Measurements from ENCODE around the gene FADS1. TPM values are rescaled to one million over a fixed set of nuclear protein-coding genes. Genes with fewer than 3 reads are reported as not detected.
A peak's percentile ranks its signal among the peaks of the same experiment; 100 is the strongest.

Gene FADS1
- total RNA-seq, 1 experiment from 2014 or later, result 55.0 TPM

DNA sequence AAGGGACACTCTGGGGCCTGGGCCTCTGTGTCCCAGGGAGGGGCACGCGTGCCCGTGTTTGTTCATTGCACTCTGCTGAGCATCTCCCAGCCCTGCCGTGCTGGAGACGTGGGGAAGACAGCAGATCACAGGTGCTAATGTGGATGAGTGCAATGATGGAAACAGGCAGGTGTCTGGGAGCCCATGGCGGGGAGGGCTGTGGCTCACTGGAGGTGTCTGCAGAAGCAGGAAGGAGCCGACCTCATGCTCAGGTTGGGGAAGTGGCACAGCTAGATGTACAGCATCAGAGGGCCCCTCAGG lies 32.3 kb downstream of the FADS1 start:
- no peak for DNase-seq (ENCODE audit: low read depth)
- in situ Hi-C loops (cut with HindIII; ENCODE audit: low pct_unique_long_range_greater_than_20kb, low sequenced_read_pairs), result no loop called here

DNA sequence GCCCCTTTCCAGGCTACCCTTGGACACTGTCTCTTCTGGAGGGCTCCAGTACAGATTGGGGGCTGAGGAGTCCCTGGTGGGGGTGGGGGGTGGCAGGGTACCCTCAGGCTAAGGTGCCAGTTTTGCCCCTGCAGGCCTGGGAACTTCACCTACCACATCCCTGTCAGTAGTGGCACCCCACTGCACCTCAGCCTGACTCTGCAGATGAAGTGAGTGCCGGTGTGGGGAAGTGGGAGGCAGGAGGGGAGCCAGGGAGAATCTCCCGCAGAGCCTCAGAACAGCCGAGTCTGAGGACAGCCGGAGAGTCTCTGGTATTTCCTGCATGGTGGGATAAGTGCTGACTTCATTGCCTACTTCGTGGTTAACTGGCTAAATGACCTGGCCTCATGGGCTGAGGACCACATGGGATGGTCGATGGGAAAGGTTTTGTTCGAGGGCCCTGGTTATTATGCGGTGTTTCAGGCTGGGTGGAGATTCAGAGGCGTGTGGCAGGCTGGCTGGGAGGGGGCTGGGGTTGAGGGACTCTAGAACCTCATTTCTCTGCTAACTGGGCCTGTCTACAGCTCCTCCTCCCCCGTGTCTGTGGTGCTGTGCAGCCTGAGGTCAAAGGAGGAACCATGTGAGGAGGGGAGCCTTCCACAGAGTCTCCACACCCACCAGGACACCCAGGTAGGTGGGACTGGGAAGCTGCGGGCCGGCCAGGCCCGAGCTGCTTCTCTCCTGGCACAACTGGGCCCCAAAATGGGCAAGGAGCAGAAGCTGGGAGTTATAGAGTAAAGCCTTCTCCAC lies 32.9 kb downstream of the FADS1 start:
- in situ Hi-C loops (cut with HindIII; ENCODE audit: low pct_unique_long_range_greater_than_20kb, low sequenced_read_pairs), result no loop called here
- no peak for DNase-seq (ENCODE audit: low read depth)

DNA sequence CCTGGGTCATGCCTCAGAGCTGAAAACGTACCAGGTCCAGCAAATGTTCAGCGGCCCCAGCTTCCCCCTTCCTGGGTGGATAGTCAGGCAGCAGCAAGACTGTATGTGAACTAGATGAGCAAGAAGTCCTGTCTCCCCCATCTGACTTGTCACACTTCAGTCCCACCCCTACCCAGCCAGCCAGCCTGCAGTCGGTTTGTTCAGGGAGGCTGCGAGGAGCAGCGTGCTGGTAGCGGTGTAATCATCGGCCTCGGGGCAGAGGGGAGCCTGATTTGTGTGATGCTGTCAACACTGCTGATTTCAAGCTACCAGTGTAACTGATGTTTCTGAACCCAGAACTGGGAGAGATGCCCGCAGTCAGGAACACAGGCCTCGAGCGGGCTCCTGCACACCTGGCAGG lies 34.0 kb downstream of the FADS1 start:
- no peak for DNase-seq (ENCODE audit: low read depth)
- in situ Hi-C loops (cut with HindIII; ENCODE audit: low pct_unique_long_range_greater_than_20kb, low sequenced_read_pairs), result no loop called here

DNA sequence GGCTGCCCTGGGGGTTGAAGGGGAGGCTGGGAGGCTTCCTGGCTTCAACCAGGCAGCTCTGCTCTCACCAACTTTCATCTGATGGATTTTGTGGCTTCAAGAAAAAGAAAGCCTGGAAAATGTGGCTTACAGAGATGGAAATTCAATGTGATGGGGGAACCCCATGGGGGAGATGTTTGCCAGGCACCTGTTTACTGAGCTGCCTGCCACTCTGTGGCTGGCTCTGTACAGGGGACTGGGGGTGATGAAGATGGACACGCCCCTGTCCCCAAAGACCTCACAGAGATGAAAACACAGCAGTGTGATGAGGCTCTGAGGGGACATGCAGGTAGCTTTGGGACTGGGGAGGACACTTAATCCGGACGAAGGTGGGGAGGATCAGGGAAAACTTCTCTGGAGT lies 34.5 kb downstream of the FADS1 start:
- no peak for DNase-seq (ENCODE audit: low read depth)
- in situ Hi-C loops (cut with HindIII; ENCODE audit: low pct_unique_long_range_greater_than_20kb, low sequenced_read_pairs), result no loop called here

DNA sequence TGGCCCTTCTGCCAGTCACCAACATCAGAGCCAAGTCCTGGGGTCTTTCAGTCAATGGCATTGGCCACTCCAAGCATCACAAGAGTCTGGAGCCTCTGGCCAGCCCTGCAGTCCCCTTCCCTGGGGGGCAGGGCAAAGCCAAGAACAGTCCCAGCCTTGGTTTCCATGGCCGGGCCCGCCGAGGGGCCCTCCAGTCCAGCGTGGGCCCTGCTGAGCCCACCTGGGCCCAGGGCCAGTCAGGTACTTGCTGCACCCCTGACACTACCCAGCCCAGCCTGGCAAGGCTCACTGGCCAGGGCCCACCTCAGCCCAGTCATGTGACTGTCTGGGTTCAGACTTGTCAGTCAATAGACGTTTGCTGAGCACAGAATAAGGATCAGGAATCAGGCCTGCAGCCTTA lies 35.2 kb downstream of the FADS1 start:
- in situ Hi-C loops (cut with HindIII; ENCODE audit: low pct_unique_long_range_greater_than_20kb, low sequenced_read_pairs), result no loop called here
- no peak for DNase-seq (ENCODE audit: low read depth)

DNA sequence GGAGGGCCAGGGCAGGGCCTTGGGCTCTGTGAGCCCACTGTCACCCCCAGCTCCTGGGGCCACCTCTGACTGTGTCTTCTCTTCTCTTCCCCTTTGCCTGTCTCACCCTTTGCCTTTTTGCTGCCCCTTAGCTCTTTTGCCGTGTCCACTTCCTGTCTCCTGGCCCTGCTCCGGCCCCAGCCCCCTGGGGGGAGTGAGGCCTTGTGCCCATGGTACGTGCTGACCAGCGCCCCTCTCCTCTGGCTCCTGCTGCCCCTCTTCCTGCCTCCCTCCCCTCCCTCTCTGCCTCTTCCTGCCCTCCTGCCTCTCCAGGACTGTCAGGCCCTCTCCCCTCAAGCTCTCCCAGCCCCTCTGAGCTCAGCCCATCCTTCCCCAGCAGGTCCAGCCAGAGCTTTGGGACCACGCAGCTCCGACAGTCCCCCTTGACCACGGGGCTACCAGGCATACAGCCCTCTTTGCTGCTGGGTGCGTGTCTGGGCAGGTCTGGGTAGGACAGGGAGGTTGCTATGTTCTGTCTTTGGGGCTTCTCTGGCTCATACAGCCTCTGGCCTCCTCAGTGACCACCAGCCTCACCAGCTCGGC lies 36.1 kb downstream of the FADS1 start:
- no peak for DNase-seq (ENCODE audit: low read depth)
- in situ Hi-C loops (cut with HindIII; ENCODE audit: low pct_unique_long_range_greater_than_20kb, low sequenced_read_pairs), result no loop called here

DNA sequence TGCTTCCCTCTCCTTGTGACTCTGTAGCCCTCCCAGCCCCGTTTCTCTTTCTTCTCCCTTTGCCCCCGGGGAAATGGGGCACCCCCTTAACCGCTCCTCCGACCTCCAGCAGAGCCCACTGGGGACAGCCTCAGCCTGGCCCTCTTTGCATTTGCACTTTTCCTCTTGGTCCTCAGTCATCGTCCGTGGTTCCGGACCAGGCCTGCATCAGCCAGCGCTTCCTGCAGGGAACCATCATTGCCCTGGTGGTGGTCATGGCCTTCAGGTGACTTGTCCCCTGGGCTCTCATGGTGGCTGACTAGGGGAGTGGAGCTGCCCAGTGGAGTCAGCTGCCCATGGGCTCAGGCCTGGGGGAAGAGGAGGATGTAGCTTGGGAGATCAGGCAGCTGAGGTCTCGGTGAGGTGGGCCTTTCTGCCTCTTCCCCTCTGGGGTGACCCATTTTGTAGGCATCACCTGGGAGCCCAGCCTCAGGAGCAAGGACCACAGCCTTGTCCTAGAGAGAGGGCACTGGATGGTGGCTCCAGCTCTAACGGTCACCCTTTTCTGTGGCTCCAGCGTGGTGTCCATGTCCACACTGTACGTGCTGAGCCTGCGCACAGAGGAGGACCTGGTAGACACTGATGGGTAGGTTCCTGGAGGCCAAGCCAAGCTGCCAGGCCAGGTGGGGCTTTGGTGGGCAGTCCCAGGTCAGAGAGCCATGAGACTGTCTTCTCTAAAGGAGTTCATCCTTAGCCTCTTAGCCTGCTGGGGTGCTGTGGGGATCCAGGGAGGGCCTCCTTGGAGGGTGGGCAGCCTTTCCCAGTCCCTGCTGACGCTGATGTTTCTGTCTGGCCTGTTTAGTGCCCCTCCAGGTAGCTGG lies 36.9 kb downstream of the FADS1 start:
- DNase-seq (ENCODE audit: low read depth), result no peak
- in situ Hi-C loops (cut with HindIII; ENCODE audit: low pct_unique_long_range_greater_than_20kb, low sequenced_read_pairs), result no loop called here

DNA sequence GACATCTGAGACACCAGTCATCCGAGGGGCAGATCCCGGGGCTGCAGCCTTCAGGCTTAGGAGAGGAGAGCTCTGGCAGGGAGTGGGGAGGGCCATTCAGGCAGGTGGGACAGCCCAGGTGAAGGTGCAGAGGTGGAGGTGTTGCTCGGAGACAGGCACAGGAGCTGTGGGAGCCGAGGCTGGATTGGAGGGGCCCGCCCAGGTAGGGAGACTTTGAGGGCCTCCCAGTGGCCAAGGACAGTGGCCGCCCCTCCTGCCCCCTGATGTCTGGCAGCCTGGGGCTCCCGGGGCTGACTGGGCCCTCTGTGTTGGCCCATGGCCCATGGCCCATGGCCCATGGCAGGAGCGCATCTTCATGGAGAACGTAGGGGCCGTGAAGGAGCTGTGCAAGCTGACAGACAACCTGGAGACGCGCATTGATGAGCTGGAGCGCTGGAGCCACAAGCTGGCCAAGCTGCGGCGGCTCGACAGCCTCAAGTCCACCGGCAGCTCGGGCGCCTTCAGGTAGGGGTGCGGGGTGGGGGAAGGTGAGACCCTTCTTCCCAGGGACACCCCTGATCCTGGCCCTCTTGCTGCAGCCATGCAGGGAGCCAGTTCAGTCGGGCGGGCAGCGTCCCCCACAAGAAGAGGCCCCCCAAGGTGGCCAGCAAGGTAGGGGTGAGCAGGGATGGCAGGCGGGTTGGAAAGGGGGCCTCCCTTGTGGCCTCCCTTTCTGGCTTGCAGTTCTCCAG lies 37.7 kb downstream of the FADS1 start:
- in situ Hi-C loops (cut with HindIII; ENCODE audit: low pct_unique_long_range_greater_than_20kb, low sequenced_read_pairs), result no loop called here
- DNase-seq (ENCODE audit: low read depth), result no peak

DNA sequence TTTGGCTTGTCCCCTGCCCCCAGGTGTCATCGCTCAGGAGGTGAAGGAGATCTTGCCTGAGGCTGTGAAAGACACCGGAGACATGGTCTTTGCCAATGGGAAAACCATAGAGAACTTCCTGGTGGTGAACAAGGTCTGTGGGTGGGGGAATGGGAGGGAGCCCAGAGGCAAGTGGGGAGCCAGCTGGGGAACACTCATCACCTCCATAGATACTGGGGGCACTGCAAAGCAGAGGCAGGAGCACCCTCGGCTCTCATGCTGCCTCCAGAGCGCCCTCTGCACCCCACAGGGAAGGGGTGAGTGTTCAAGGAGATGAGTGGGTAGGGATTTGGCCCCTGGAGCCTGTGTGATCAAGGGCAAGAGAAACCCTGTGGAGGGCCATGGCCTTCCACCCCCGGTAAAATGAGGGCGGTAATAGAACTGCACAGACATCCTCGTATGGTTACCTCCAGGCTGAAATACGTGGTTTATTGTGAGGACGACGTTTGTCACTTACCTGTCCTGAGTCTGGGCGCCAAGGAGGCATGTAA lies 38.4 kb downstream of the FADS1 start:
- in situ Hi-C loops (cut with HindIII; ENCODE audit: low pct_unique_long_range_greater_than_20kb, low sequenced_read_pairs), result no loop called here
- DNase-seq (ENCODE audit: low read depth), result no peak

DNA sequence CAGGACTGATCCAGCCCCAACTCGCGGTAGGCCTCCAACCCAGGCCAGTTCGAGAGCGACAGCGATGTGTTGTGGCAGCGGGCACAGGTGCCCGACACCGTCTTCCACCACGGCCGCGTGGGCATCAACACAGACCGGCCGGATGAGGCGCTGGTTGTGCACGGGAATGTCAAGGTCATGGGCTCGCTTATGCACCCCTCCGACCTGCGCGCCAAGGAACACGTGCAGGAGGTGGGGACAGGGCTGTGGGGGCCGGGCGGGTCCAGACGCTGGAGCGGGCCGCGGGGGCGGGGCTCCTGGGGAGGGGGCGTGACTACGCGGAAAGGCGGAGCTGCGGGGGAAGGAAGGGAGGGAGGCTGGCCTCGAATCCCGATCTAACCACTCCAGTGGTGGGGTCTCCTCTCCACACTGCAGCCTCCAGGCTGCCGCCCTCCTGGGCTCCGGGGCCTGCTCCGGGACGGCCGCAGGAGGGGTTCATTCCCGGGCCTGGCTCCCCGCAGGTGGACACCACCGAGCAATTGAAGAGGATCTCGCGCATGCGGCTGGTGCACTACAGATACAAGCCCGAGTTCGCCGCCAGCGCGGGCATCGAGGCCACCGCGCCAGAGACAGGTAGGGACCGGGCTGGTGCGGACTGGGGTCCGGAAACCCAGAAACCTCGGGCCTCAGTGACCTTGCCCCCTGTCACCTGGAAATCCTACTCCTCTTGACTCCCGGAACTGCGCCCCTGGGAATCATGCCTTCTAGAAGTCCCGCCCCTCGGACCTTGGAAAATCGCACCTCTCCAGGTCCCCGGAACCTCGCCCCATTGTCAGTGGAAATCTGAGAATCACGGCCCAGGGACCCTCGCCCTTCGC lies 39.3 kb downstream of the FADS1 start:
- in situ Hi-C loops (cut with HindIII; ENCODE audit: low pct_unique_long_range_greater_than_20kb, low sequenced_read_pairs), result no loop called here
- DNase-seq (ENCODE audit: low read depth), result no peak

DNA sequence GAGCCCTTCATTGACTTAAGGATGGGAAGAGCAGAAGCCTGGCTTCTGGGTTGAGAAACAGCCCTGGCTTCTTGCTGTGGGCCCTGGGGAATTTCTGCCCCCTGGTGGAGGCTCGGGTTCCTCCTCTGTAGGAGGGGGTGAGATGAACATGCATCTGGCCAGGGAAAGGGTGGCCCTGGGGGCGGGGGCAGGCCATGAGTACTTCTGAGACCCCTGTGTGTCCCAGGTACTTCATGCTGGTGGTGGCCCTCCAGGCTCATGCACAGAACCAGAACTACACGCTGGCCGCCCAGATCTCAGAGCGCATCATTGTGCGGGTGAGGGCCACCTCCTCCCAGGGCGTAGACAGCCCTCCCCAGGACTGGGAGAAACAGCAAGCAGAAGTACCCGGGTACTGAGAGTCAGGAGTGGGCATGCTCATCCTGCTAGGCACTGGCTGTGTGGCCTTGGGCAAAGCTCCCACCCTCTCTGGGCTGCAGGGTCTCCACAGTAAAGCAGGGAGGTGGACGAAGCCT lies 40.2 kb downstream of the FADS1 start:
- DNase-seq (ENCODE audit: low read depth), result peak; percentile 39
- in situ Hi-C loops (cut with HindIII; ENCODE audit: low pct_unique_long_range_greater_than_20kb, low sequenced_read_pairs), result no loop called here

DNA sequence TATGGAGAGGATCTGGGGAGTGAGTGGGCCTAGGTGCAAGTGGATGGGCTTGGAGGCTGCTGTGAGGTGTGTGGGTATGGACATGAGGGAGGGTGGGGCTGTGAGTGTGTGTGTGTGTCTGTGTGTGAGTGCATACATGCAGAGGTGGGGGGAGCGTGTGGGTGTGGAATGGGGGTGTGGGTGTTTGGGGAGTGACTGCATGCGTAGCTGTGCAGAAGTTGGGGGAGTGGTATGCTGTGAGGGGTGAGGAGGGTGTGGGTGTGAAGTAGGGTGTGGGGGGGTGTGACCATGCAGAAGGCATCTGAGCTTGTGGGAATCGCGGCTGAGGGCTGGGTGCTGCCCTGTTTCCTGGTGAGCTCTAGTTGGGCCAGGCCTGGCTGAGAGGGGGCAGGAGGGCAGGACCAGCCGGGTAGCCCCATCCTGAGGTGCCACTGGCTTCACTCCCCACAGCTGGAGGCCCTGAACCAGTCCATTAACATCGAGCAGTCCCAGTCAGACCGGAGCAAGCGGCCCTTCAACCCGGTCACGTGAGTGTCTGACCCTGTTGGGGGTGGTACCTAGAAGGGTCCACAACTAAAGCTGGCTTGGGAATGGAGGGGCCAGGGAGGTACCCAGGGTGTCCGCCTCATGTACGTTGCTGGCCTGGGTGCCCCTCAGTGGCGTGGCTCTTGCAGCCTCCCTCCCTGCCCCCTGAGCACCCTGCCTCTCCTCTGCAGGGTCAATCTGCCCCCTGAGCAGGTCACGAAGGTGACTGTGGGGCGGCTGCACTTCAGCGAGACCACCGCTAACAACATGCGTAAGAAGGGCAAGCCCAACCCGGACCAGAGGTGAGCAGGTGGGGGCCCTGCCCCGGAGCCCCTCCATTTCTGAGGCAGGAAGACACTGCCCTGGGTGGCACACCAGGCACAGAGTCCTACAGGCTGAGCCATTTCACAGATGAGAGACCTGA lies 40.9 kb downstream of the FADS1 start:
- no peak for DNase-seq (ENCODE audit: low read depth)
- in situ Hi-C loops (cut with HindIII; ENCODE audit: low pct_unique_long_range_greater_than_20kb, low sequenced_read_pairs), result no loop called here

DNA sequence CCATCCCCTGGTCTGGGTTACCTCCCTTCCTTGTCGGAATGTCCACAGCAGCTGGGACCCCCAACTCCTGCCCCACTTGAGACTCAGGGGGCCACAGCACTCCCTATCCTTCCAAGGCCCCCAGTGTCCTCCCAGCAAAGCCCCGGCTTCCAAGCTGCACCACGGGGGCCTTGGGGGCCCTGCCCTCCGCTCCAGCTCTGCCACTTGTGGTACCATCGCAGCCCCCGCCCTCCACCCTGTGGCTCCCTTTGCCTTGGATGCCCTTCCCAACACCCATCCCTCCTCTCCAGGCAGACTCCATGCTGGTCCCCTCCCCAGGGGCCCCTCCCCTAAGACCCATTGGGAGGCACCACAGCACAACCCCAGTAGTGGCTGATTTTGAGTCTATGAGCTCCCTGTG lies 41.7 kb downstream of the FADS1 start:
- DNase-seq (ENCODE audit: low read depth), result no peak
- in situ Hi-C loops (cut with HindIII; ENCODE audit: low pct_unique_long_range_greater_than_20kb, low sequenced_read_pairs), result no loop called here

DNA sequence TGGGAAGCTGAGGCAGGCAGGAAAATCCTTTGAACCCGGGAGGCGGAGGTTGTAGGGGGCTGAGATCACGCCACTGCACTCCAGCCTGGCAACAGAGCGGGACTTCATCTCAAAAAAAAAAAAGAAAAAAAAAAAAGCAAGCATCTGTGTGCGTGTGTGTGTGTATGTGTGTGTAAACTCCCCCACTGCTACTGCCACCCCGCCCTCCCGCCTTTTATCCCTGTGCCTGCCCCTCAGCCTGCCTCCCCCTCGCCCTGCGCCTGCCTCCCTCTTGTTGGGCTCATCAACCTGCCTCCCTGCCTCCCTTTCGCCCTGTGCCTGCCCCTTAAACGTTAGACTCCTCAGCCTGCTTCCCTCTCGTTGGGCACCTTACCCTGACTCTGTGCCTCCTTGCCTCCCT lies 42.4 kb downstream of the FADS1 start:
- DNase-seq (ENCODE audit: low read depth), result no peak
- in situ Hi-C loops (cut with HindIII; ENCODE audit: low pct_unique_long_range_greater_than_20kb, low sequenced_read_pairs), result no loop called here

DNA sequence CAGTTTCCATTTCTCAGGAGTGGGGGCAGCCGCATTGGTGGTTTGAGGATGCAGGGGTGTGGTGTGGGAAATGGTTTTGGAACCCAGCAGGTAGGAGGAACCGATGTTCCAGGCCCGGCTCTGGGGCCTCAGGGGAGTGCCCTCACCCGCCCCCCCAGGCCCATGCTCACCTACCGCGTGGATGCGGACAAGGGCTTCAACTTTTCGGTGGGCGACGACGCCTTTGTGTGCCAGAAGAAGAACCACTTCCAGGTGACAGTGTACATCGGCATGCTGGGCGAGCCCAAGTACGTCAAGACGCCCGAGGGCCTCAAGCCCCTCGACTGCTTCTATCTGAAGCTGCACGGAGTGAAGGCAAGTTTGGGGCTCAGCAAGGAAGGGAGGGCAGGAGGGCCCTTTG lies 43.0 kb downstream of the FADS1 start:
- in situ Hi-C loops (cut with HindIII; ENCODE audit: low pct_unique_long_range_greater_than_20kb, low sequenced_read_pairs), result no loop called here
- no peak for DNase-seq (ENCODE audit: low read depth)

DNA sequence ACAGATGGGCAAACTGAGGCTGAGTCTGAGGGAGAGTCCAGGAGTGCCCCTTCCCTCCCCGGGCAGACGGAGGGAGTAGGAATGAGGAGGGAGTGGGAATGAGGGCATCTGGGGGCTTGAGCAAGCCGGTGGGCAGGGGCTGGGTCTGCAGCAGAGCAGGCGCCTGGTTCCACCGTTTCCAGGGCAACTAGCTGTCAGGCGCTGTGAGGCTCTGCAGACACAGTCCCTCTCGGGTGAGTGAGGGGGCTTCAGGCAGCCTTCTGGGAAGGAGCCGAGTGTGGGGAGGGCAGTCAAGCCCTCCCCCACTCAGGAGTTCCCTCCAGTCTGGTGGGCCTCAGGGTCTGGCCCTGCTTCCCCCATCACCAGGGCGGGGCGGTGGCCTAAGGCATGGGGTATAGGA lies 43.4 kb downstream of the FADS1 start:
- no peak for DNase-seq (ENCODE audit: low read depth)
- in situ Hi-C loops (cut with HindIII; ENCODE audit: low pct_unique_long_range_greater_than_20kb, low sequenced_read_pairs), result no loop called here
